ENCODE measurements around the gene FOXP4. TPM values are rescaled to one million over a fixed set of nuclear protein-coding genes. Genes with fewer than 3 reads are reported as not detected.

The FOXP4 gene
- total RNA-seq, 2 donors from 2014 or later, result 15.7 to 21.0 TPM

- DNase-seq (ENCODE audit: low spot score) (no peak), ATAC-seq (ENCODE audit: insufficient number of reproducible peaks, low FRiP score, low read depth) (no peak)
- H3K4me1 ChIP-seq (ENCODE audit: control insufficient read depth in 1 of 2, low read depth in 2 of 2), result peaks cover 5 to 32% of the 10 kb centered on the region in 2 donors
- H3K36me3 ChIP-seq, result peaks cover 10% of the 10 kb centered on the region
- no peak overlapping the region for H3K27ac ChIP-seq
- no peak overlapping the region for H3K4me3 ChIP-seq
- no peak for TF ChIP-seq CTCF (IDR thresholded peaks at IDR 0.05)
- no peaks in the 10 kb centered on the region for H3K27me3 ChIP-seq (replicated peaks; ENCODE audit: insufficient read depth)
- no peaks in the 10 kb centered on the region for H3K9me3 ChIP-seq
Observed at GRCh38 chr6:41563060-41563776, 17.0 kb downstream of the FOXP4 start.

DNA sequence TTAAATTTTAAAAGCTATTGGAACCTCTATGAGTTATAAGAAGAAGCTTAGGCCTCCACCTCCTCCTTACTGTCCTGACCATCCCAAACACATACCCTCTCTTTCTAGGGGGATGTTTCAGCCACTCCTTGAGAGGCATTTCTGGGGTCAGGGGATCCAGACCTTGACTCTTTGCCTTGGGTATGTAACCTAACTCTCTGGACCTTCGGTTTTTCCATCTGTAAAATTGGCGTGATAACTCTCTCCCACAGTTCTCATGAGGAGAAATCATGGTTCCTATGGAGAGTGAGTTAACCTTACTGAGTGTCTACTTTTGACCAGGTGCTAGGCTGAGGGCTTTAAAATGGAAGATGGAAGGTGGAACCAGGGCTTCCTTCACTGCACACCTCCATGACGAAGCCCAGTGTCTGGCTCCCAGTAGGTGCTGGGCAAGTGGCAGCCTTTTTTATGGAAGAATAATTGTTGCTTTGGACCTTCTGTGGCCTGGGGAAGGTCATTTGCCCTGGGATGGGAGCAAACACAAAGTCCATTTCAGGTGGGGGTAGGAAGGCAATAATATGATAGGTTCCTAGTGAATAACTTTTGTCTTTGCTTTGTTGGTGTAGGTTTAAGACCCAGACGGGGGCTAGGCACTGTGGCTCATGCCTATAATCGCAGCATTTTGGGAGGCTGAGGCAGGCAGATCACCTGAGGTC, 18.4 kb downstream of the FOXP4 start:
- peaks cover 5 to 40% of the 10 kb centered on the region in 2 donors for H3K4me1 ChIP-seq (ENCODE audit: control insufficient read depth in 1 of 2, low read depth in 2 of 2)
- H3K27me3 ChIP-seq (replicated peaks; ENCODE audit: insufficient read depth), result no peaks in the 10 kb centered on the region
- no peak overlapping the region for H3K27ac ChIP-seq
- no peak overlapping the region for H3K4me3 ChIP-seq
- no peak for TF ChIP-seq CTCF (IDR thresholded peaks at IDR 0.05)
- DNase-seq (ENCODE audit: low spot score), result no peak
- no peak for ATAC-seq (ENCODE audit: insufficient number of reproducible peaks, low FRiP score, low read depth)
- H3K36me3 ChIP-seq, result peaks cover 10% of the 10 kb centered on the region
- H3K9me3 ChIP-seq, result no peaks in the 10 kb centered on the region

DNA sequence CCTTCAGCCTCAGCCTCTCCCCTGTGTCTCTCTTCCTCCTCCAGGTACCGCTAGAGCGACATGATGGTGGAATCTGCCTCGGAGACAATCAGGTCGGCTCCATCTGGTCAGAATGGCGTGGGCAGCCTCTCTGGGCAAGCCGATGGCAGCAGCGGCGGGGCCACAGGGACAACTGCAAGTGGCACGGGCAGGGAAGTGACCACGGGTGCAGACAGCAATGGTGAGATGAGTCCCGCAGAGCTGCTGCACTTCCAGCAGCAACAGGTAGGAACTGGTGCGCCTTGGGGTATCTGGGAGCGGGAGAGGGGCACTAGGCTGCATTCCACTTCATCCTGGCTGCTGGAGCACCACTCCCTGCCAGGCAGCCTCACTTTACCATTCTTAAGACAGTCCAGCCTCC, 19.5 kb downstream of the FOXP4 start:
- no peak for TF ChIP-seq CTCF (IDR thresholded peaks at IDR 0.05)
- peaks cover 5 to 40% of the 10 kb centered on the region in 2 donors for H3K4me1 ChIP-seq (ENCODE audit: control insufficient read depth in 1 of 2, low read depth in 2 of 2)

GRCh38 chr6:41566961-41567360, 20.8 kb downstream of the FOXP4 start:
- ATAC-seq (ENCODE audit: insufficient number of reproducible peaks, low FRiP score, low read depth) (no peak), DNase-seq (ENCODE audit: low spot score) (no peak)
- Histone ChIP-seq H3K9me3 (no peaks in the 10 kb centered on the region), H3K36me3 (peaks cover 10% of the 10 kb centered on the region), H3K27me3 (replicated peaks; ENCODE audit: insufficient read depth) (no peaks in the 10 kb centered on the region), H3K27ac (no peak overlapping the region), H3K4me1 (ENCODE audit: control insufficient read depth in 1 of 2, low read depth in 2 of 2) (peaks cover 5 to 44% of the 10 kb centered on the region in 2 donors), H3K4me3 (no peak overlapping the region)
- TF ChIP-seq CTCF (IDR thresholded peaks at IDR 0.05), result no peak

More for the DNA sequence above, 19.5 kb downstream of the FOXP4 start:
- no peak for DNase-seq (ENCODE audit: low spot score)
- Histone ChIP-seq H3K9me3 (no peaks in the 10 kb centered on the region), H3K4me3 (no peak overlapping the region), H3K27me3 (replicated peaks; ENCODE audit: insufficient read depth) (no peaks in the 10 kb centered on the region), H3K27ac (no peak overlapping the region), H3K36me3 (peaks cover 10% of the 10 kb centered on the region)
- no peak for ATAC-seq (ENCODE audit: insufficient number of reproducible peaks, low FRiP score, low read depth)

DNA sequence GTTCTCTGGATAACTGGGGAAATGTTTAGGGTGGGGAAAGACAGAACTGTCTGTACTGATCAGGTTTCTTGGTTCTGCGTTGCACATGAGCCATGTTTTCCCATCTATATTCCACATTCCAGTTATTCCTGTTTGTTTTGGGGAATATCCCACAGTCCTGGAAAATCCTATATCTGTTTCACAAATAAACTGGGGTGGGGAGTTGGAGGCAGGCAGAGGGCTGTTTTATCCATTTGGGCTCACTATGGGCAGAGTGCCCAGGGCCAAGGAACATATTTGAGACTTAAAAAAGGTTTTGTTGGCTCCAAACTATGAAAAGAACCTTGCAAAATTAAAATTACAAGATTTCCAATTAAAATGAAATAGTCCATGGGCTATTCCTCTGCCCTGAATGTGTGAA, 21.5 kb downstream of the FOXP4 start:
- peaks cover 10% of the 10 kb centered on the region for H3K36me3 ChIP-seq
- ATAC-seq (ENCODE audit: insufficient number of reproducible peaks, low FRiP score, low read depth) (no peak), DNase-seq (ENCODE audit: low spot score) (no peak)
- no peak overlapping the region for H3K4me3 ChIP-seq
- H3K9me3 ChIP-seq, result no peaks in the 10 kb centered on the region
- no peak for TF ChIP-seq CTCF (IDR thresholded peaks at IDR 0.05)
- H3K27ac ChIP-seq, result no peak overlapping the region
- H3K4me1 ChIP-seq (ENCODE audit: control insufficient read depth in 1 of 2, low read depth in 2 of 2), result peaks cover 5 to 51% of the 10 kb centered on the region in 2 donors
- no peaks in the 10 kb centered on the region for H3K27me3 ChIP-seq (replicated peaks; ENCODE audit: insufficient read depth)

Data from thoracic aorta (tissue), 2 donors.